Effector memory CD4-positive, alpha-beta T cell (primary cell): Measurements from ENCODE around the gene C5orf34.

ENCODE experiments used
- DNase-seq, 3 donors: peaks; one replicate each; pipeline ENCODE4 v3.0.0-alpha.2; 2020
- H3K27ac ChIP-seq: 2 replicates; pipeline ENCODE4 v1.7.0; 2013; ENCODE audit warnings: mild to moderate bottlenecking, low read length, moderate library complexity; ENCODE audit not compliant: insufficient read depth, poor library complexity, severe bottlenecking
- H3K27me3 ChIP-seq: replicated peaks from 2 replicates; pipeline ENCODE4 v1.7.0; 2013; ENCODE audit warnings: mild to moderate bottlenecking, low read length; ENCODE audit not compliant: insufficient read depth, control insufficient read depth, poor library complexity, severe bottlenecking
- H3K36me3 ChIP-seq: 2 replicates; pipeline ENCODE4 v1.7.0; 2013; ENCODE audit warnings: mild to moderate bottlenecking, low read length, moderate library complexity; ENCODE audit not compliant: control insufficient read depth, insufficient read depth
- H3K4me1 ChIP-seq: 2 replicates; pipeline ENCODE4 v1.7.0; 2013; ENCODE audit warnings: low read length, mild to moderate bottlenecking; ENCODE audit not compliant: control insufficient read depth, insufficient read depth, poor library complexity, severe bottlenecking
- H3K4me3 ChIP-seq: 2 replicates; pipeline ENCODE4 v1.7.0; 2013; ENCODE audit warnings: low read length, low read depth, mild to moderate bottlenecking; ENCODE audit not compliant: insufficient read depth, poor library complexity, severe bottlenecking
- H3K9me3 ChIP-seq: 2 replicates; pipeline ENCODE4 v1.7.0; 2013; ENCODE audit warnings: mild to moderate bottlenecking, low read length, moderate library complexity; ENCODE audit not compliant: control insufficient read depth

The C5orf34 gene

GRCh38 chr5:43437062-43437660 is 77.8 kb downstream of the C5orf34 start:
- Histone ChIP-seq H3K4me1 (no peaks in the 10 kb centered on the region), H3K4me3 (no peak overlapping the region), H3K9me3 (peaks cover 7% of the 10 kb centered on the region), H3K36me3 (no peaks in the 10 kb centered on the region), H3K27ac (no peak overlapping the region), H3K27me3 (no peaks in the 10 kb centered on the region)
- DNase-seq: no peak
